ENCODE data around the gene ZNF407. TPM values are rescaled to one million over a fixed set of nuclear protein-coding genes. Genes with fewer than 3 reads are reported as not detected.
A peak's percentile ranks its signal among the peaks of the same experiment; 100 is the strongest.

ZNF407 gene
- total RNA-seq, 1 experiment from 2014 or later, result 8.2 TPM

DNA sequence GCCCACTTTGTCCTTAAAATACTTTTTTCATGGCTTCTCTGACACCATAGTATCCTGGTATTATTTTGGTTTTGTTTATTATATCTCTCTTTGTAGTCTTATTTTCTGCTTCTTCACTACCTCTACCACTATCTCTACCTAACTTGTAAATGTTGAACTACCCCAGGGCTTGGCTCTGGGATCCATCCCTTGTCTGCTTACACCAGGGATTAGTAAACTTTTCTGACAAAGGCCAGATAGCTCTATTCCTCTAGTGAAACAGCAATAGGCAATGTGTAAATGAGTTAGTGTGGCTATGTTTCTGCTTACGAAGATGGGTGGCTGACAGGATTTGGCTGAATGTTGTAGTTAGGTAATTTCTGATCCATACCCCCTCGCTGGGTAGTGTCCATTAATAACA lies 76.8 kb downstream of the ZNF407 start:
- DNase-seq (ENCODE audit: low read depth), result no peak

DNA sequence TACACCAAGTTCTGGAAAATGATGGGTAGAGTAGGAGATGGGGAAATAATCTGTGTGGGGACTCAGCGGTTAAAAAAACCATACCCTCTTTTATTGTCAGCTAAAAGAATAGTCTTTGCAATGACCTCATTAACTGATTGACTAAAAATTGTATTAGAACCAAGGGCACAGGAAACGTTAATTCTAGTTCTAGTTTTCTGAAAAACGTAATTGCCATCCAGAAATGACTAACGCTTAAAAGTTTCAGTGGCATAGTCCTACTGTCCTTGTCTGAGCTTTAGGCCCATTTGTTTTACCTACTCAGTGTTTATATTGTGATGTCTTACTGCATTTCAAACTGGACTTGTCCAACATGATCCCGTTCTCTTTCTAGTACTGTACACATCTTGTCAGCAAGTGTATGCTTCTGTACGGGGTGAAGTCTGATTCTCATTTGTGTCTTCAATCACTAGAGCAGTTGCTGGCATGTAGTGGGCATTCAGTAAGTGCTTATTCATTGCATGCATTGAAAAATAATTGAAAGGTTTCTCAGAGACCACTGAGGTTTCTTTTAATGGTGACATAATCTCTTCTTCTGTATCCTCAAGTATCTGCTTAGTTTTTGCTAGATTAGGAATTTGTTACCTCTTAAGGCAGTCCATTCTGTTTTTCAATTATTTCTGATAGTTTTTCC lies 81.5 kb downstream of the ZNF407 start:
- DNase-seq (ENCODE audit: low read depth), result no peak

- DNase-seq (ENCODE audit: low read depth), result no peak
These were observed 82.0 kb downstream of the ZNF407 start for GRCh38 chr18:74679679-74680076.

DNA sequence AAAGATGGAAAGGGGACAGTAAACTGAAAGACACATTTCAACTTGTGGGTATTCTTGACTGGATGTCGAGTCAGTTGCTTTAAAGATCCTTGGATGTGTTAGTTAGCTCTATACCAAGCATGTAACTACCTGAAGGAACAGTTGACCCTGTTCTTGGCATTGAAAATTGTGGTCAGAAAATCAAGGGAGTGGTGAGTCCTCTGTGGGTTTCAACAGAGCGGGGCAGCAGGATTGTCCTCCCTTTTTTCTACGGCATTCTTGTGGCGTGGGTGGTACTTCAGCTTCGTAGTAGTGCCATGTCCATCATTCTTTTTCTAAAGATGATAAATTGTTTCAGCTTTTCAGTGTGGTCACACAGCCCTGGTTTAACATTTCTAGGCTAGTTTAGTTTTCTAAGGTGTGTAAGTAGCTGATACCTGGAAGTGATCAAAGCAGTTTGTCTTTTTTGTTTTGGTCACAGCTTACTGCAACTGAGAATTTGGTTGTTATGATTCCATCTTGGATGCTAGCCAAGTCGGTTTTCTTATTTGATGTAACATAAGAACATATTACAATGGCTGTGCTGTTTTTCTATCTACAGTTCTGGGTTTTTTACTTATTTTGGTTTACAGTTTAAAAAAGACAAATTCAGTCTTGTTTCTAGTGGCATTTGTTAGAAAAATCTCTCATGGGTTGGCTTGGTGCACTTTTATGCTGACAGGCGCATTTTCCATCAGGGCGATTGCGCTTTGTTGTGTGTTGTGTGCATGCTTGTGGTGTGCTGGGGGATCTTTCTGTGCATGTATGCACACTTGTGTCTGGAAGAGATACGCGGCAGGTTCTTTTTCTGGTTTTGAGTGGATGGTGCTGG lies 84.7 kb downstream of the ZNF407 start:
- DNase-seq (ENCODE audit: low read depth), result no peak

GRCh38 chr18:74682991-74683297 lies 85.3 kb downstream of the ZNF407 start:
- DNase-seq (ENCODE audit: low read depth), result no peak

GRCh38 chr18:74683573-74683972 lies 85.9 kb downstream of the ZNF407 start:
- DNase-seq (ENCODE audit: low read depth), result no peak

DNA sequence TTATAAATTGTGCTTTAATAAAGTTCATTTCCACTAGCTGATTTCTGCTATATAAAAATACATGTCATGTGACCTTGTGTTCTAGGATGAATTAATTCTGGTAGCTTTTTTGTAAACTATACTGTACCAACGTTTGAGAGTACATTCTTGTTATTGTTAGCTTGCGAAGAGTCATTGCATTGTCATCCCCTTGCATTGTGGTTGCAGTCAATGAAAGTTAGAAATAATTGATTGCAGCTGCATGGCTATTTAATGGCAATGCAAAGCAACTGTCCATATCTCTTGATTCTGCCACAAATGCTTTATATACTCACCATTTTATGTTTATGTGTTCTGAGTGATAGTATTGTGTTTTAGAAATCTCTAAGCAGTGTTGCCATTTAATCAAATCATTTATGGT lies 91.6 kb downstream of the ZNF407 start:
- no peak for DNase-seq (ENCODE audit: low read depth)

DNA sequence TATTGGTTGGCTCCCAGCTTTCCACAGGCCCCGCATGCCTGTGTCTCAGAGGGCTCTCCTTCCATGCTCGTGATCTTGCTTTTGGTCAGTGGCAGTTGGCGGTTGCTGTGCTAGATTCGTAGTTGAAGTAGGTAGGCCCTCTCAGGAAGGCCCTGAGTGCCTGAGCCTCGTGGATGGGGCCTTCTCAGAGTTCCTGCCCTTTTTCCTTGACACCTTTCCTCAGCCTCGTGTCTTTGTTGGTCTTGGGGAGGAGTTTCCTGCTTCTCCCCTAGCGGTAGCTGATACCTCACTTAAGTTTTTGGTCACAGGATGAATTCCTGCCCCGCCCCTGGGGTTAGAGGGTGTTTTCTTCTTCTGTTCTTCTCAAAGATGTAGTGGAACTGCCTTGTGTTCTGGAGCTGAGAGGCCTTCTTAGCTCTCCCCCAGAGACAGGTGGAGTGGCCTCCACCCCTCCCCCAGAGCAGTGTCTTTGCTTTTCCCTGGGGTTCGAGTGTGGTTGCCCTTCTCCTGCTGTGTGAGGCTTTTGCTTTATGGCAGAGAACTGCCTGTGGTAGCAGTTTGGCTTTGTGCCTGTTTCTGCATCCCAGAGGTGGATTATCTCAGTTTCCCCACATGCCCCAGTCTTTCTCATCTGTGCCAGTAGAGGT lies 94.8 kb downstream of the ZNF407 start:
- DNase-seq (ENCODE audit: low read depth), result no peak

GRCh38 chr18:74694436-74694835 lies 96.8 kb downstream of the ZNF407 start:
- no peak for DNase-seq (ENCODE audit: low read depth)

DNA sequence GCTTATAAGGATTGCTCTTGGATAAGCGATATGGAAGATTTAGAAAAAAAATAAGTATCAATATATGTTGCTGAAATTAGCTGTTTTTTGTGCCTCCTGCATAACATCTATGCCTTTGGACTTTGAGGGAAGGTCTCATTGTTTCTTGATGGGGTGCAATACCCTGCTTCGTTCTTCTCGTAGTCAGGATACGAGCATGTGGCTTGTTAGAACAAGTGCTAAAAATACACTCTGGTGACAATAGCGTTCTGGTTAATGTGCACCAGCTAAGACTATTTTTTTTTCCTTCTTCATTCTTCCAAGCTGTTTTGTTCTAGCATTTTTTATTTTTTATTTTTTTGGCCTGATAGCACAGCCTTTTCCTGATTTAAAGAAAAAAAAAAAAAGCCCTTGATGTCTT lies 97.5 kb downstream of the ZNF407 start:
- DNase-seq (ENCODE audit: low read depth), result no peak

DNA sequence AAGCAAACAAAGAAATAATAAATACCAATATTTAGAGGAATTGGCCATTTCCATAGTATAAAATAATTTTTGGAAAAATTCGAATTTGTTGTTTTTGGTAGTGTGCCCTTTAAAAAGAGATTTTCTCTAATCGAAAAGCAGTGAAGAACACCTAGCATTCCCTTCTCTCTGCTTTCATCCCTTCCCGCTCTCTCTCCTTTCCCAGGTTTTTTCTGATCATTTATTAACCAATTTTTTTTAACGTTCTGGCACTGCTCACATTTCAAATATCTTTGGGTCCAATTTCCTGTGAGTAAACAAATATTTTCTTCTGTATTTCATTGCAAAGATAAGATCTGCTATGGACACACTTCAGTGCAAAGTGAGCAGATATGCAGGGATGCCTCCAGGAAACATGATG lies 101.2 kb downstream of the ZNF407 start:
- DNase-seq (ENCODE audit: low read depth), result no peak

GRCh38 chr18:74699455-74699854 lies 101.8 kb downstream of the ZNF407 start:
- no peak for DNase-seq (ENCODE audit: low read depth)

- peak; percentile 35 for DNase-seq (ENCODE audit: low read depth)
These were observed 105.3 kb downstream of the ZNF407 start for GRCh38 chr18:74702950-74703349.

DNA sequence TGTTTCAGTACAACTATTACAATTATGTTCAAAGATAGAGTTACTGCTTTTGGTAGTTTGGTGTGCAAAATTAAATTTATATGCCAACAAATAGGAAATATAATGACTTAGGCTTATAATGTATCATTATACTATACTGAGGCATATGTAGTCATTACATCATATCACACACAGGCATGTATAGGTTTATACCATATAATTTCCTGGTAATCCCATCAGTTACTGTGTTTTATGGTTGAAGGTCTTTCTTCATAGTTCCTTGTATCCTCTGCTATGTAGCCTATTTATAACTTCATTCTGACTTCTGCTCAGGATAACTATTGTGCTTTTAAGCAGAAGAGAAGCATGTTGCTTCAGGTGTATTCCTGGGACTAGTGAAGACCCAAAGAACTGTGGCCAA lies 110.5 kb downstream of the ZNF407 start:
- no peak for DNase-seq (ENCODE audit: low read depth)

- DNase-seq (ENCODE audit: low read depth), result no peak
These were observed 111.8 kb downstream of the ZNF407 start for GRCh38 chr18:74709452-74709851.

DNA sequence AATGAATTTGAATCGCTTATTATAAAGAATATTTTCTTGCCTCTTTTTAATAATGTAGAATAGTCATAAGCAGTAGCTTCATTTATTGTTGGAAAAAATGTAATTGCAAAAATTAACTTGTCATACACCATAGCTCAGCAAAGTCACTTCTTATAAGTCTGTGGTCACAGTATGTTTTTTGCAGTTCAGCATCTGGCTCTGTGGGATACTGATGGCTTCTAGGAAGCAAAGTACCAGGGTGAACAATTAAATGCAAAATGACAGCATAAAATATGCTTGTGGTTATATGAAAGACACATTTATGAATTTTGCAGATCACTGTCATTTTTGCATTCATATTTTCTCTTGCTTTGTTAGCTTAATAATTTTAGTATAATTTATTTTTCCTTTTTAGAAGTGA lies 116.5 kb downstream of the ZNF407 start:
- no peak for DNase-seq (ENCODE audit: low read depth)

DNA sequence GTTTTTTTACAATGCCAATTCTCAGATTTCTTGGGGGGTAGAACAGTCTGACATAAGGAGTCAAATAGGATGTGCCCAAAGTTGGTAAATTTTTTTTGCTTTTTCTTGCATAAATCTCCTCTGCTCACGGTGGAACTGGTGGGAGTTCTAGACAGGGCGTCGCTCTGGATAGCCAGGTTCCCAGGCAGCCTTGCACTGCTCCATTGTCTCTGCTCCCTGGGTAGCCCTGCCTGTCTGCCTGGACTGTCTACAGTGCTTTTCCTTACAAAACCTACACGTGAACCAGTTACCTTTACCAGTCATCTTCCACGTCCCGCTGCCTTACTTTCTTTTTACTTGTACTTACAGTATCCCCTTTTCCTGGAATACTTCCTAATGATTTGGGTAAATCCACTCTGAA lies 117.1 kb downstream of the ZNF407 start:
- no peak for DNase-seq (ENCODE audit: low read depth)

DNA sequence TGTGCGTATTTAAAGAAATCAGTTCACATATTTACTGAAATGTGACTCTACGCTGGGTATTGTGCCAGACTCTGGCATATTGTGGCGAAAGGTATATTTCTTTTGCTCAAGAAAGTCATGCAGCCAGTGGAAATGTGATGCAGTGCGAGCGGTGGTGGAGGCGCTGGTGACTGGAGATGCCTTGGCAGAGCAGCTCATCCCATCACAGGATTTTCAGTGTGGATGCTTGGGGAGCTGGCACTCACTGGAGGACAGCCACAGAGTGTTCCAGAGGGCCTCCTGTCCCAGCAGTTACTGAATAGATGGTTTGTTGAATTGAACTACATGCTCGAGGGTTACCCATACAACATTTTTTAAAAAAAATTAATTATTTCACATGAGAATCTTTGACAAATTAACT lies 117.6 kb downstream of the ZNF407 start:
- DNase-seq (ENCODE audit: low read depth), result no peak

DNA sequence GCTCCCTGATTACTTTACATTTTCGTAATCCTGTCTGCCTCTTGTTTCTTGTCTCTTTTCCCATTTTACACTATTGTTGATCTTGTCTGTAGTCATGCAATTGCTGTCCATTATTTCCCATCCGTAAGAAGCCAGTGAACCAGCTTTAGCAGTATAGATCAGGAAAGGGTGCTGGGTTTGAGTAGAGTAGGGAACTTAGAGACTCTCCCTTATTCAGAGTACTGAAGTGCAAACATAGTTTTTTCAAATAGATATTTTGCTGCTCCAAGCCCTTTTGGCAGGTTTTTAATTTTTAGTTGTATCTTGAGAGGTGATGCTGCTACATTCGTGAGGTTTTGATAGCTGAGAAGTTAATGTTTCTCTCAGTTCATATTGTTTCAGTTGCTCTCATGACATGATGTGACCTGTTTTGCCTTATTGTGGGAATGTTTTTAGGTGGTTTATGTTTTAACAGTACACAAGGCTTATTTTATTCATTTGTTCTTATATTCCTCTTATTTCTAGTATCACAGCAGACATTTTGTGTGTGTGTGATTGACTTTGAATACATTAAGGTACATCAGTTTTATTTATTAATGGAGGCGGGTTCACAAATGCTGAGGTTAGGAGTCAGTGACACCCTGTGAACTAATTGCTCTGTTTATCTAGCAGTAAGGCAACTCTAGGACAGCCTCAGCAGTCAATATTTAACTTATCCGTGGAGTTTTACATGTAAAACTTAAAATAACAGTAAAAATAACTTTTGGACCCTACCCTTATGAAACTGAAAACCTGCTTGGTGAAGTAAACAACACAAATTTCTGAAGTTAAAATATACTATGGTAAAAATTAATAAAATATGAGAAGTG lies 118.4 kb downstream of the ZNF407 start:
- DNase-seq (ENCODE audit: low read depth), result no peak

DNA sequence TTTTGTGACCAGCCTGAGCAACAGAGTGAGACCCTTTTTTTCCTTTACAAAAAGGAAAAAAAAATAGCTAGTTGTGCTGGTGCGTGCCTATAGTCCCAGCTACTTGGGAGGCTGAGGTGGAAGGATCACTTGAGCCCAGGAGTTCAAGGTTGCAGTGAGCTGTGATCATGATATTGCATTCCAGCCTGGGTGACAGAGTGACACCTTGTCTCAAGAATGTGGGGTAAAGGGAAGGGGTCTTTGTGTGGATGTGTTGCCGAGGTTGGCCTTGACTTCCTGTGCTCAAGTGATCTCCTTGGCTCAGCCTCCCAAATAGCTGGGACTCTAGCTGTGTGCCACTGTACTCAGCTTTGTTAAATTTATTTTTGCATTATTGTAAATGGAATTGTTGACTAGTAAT lies 120.6 kb downstream of the ZNF407 start:
- no peak for DNase-seq (ENCODE audit: low read depth)

DNA sequence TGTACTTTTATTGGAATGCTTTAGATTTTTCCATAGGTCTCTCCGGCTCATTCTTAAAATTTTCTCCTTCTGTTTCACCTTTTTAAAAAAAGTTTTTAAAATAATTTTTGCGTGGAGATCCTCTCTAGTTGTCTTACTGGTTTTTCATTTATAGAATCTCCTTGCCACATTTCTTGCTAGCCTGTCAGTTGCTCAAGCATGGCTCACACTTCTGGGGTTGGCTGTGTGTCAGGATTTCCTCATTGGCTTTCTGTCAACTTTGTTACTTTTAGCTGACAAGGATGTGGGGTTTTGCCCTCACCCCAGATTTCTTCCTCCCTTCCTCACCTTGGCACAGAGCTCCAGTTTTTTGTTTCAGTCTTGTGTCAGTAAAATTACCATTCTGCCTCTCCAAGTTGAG lies 124.6 kb downstream of the ZNF407 start:
- peak; percentile 29 for DNase-seq (ENCODE audit: low read depth)

GRCh38 chr18:74724186-74724585 lies 126.5 kb downstream of the ZNF407 start:
- no peak for DNase-seq (ENCODE audit: low read depth)
